ENCODE results near the gene LIPT2. TPM values are rescaled to one million over a fixed set of nuclear protein-coding genes. Genes with fewer than 3 reads are reported as not detected.

The LIPT2 gene
- total RNA-seq, 3 donors from 2014 or later, result 3.2 to 4.8 (median 4.1) TPM

- ATAC-seq, result peak; percentile 94
- DNase-seq, result no peak
- no peak for TF ChIP-seq CTCF (IDR thresholded peaks at IDR 0.05)
- Histone ChIP-seq H3K9me3 (no peaks in the 10 kb centered on the region), H3K4me3 (no peak overlapping the region), H3K4me1 (ENCODE audit: low read depth) (peaks cover 27% of the 10 kb centered on the region), H3K36me3 (ENCODE audit: low read depth) (no peaks in the 10 kb centered on the region)
- intact Hi-C loops (cut with DNase I, micrococcal nuclease), result loop anchor here in 1 of 2 donors (10.0 kb wide), 1 partner anchor 188 kb away; no protein-coding TSS in a partner anchor
Measured at GRCh38 chr11:74442636-74443035, 50.9 kb downstream of the LIPT2 start.

Other genes starting within 250 kb of the LIPT2 start
- under 1 TPM; 0.28 to 0.46 (median 0.34) TPM for gene P4HA3, start 182.1 kb downstream of the LIPT2 start, total RNA-seq
- gene PGM2L1, start 95.3 kb downstream of the LIPT2 start, total RNA-seq, result 10 to 100 TPM in 2 of 3 donors, 1 to 10 TPM in 1; 8.3 to 12.2 (median 12.0) TPM
- gene KCNE3, start 26.2 kb downstream of the LIPT2 start, total RNA-seq, result 10 to 100 TPM in 2 of 3 donors, 1 to 10 TPM in 1; 8.5 to 27.5 (median 23.4) TPM
- 10 to 100 TPM; 18.3 to 32.4 (median 20.6) TPM for gene POLD3, start 98.9 kb upstream of the LIPT2 start, total RNA-seq
- 10 to 100 TPM in 2 of 3 donors, not detected in 1; 41.2 to 52.2 TPM for gene CHRDL2, start 237.7 kb upstream of the LIPT2 start, total RNA-seq